NCI-H1092 treated with DMSO at 0.1 percent for 48 hours (cell line): ENCODE data around the gene BHLHE40.
"Not testable (repeated sequence)": the region's sequence is repeated elsewhere in the genome, so short reads cannot be mapped to it uniquely, and the experiment has no call there.

Experiments
- DNase-seq: peaks from one replicate; lab custom pipeline; 2025; lab: John Stamatoyannopoulos, UW

Gene BHLHE40

GRCh38 chr3:4961865-4962264 is 17.4 kb upstream of the BHLHE40 start:
- DNase-seq, result not testable (repeated sequence)

- no peak for DNase-seq
Observed at GRCh38 chr3:4963669-4964570, 15.3 kb upstream of the BHLHE40 start.

GRCh38 chr3:4966006-4966405 is 13.2 kb upstream of the BHLHE40 start:
- not testable (repeated sequence) for DNase-seq

GRCh38 chr3:4967683-4968082 is 11.6 kb upstream of the BHLHE40 start:
- not testable (repeated sequence) for DNase-seq

- DNase-seq, result not testable (repeated sequence)
Observed at GRCh38 chr3:4971437-4971836, 7.8 kb upstream of the BHLHE40 start.

GRCh38 chr3:4971838-4972237 is 7.4 kb upstream of the BHLHE40 start:
- DNase-seq, result no peak

- no peak for DNase-seq
Observed at GRCh38 chr3:4972652-4973643, 6.3 kb upstream of the BHLHE40 start.

- DNase-seq, result no peak
Observed at GRCh38 chr3:4974154-4974553, 5.1 kb upstream of the BHLHE40 start.

- DNase-seq, result peak; percentile 23
Observed at GRCh38 chr3:4976109-4976508, 3.1 kb upstream of the BHLHE40 start.

GRCh38 chr3:4977001-4977852 is 2.0 kb upstream of the BHLHE40 start:
- no peak for DNase-seq

GRCh38 chr3:4977853-4978203 is 1.4 kb upstream of the BHLHE40 start:
- DNase-seq, result no peak

- DNase-seq, result peak; percentile 73
Observed at GRCh38 chr3:4978204-4978965, 852 bp upstream of the BHLHE40 start.

GRCh38 chr3:4978966-4979427 is 240 bp upstream of the BHLHE40 start:
- peak; percentile 42 for DNase-seq

GRCh38 chr3:4980229-4981203 is 1.3 kb downstream of the BHLHE40 start:
- peak; percentile 29 for DNase-seq

GRCh38 chr3:4981294-4981664 is 2.0 kb downstream of the BHLHE40 start:
- no peak for DNase-seq

GRCh38 chr3:4981665-4982494 is 2.6 kb downstream of the BHLHE40 start:
- DNase-seq, result no peak

GRCh38 chr3:4982773-4983738 is 3.8 kb downstream of the BHLHE40 start:
- no peak for DNase-seq
